ENCODE measurements around the gene TMC8. TPM values are rescaled to one million over a fixed set of nuclear protein-coding genes. Genes with fewer than 3 reads are reported as not detected.

Gene TMC8
- total RNA-seq, 4 donors from 2014 or later = 10.0 to 66.8 (median 22.5) TPM

- TF ChIP-seq POLR2A (IDR thresholded peaks at IDR 0.05) (no peak), CTCF (IDR thresholded peaks at IDR 0.05) (no peak)
- Histone ChIP-seq H3K4me1 (peaks cover 7 to 74% (median 60%) of the 10 kb centered on the region in 4 donors), H3K9me3 (no peaks in the 10 kb centered on the region), H3K4me3 (peak overlapping the region in 3 of 4 donors; percentile 59 to 97 (median 95)), H3K36me3 (peaks cover 0 to 40% (median 0%) of the 10 kb centered on the region in 3 donors), H3K27me3 (no peaks in the 10 kb centered on the region), H3K27ac (peak overlapping the region; percentile 84 to 99 (median 90))
- DNase-seq = peak in 1 of 3 donors; percentile 47
Measured at GRCh38 chr17:78125976-78126894, 4.3 kb upstream of the TMC8 start.

GRCh38 chr17:78126895-78127238, 3.7 kb upstream of the TMC8 start:
- H3K4me1 ChIP-seq = peaks cover 7 to 67% (median 61%) of the 10 kb centered on the region in 4 donors
- peak overlapping the region; percentile 84 to 99 (median 90) for H3K27ac ChIP-seq
- no peaks in the 10 kb centered on the region for H3K27me3 ChIP-seq
- DNase-seq = no peak
- peaks cover 0 to 40% (median 0%) of the 10 kb centered on the region in 3 donors for H3K36me3 ChIP-seq
- TF ChIP-seq CTCF (IDR thresholded peaks at IDR 0.05) (no peak), POLR2A (IDR thresholded peaks at IDR 0.05) (no peak)
- no peaks in the 10 kb centered on the region for H3K9me3 ChIP-seq
- peak overlapping the region; percentile 59 to 97 (median 82) for H3K4me3 ChIP-seq

DNA sequence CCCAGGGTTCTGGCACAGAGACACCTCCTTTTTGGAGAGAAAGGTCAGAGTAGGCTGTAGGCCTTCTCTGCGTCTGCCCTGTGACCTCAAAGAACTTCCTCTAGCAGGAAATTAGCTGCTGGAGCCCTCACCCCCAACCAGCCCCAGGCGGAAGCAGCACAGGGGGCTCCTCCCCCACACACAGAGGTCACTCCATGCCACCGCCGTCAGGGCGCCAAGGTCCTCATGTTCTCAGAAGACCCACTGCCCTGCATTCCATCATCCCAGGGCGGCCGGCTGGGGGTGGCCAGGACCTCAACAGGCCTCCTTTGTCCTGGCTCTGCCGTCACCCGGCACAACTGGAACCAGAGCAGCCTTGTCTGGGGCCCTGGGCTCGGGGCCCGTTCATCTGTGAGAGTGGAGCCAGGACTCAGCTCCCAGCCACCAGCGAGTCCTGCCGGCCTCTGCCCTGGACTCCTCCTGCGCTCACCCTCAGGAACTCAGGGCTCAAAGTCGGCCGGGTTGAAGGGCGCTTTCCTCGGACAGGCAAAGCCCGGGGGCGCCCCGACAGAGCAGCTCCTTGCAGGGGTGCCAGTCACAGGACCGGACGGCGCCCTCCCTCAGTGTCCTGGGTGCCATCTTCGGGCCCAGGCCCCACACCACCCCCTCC, 3.2 kb upstream of the TMC8 start:
- DNase-seq = peak; percentile 79 to 89 (median 82)
- H3K27me3 ChIP-seq = no peaks in the 10 kb centered on the region
- peak overlapping the region; percentile 59 to 97 (median 82) for H3K4me3 ChIP-seq
- H3K27ac ChIP-seq = peak overlapping the region; percentile 84 to 99 (median 90)
- H3K4me1 ChIP-seq = peaks cover 7 to 66% (median 59%) of the 10 kb centered on the region in 4 donors
- H3K9me3 ChIP-seq = no peaks in the 10 kb centered on the region
- peaks cover 0 to 36% (median 0%) of the 10 kb centered on the region in 3 donors for H3K36me3 ChIP-seq
- TF ChIP-seq CTCF (IDR thresholded peaks at IDR 0.05) = no peak
- peak; percentile 31 to 57 for TF ChIP-seq POLR2A (IDR thresholded peaks at IDR 0.05)

- Histone ChIP-seq H3K27ac (peak overlapping the region; percentile 84 to 99 (median 90)), H3K27me3 (no peaks in the 10 kb centered on the region), H3K4me3 (peak overlapping the region; percentile 59 to 97 (median 82)), H3K9me3 (no peaks in the 10 kb centered on the region), H3K4me1 (peaks cover 7 to 68% (median 60%) of the 10 kb centered on the region in 4 donors), H3K36me3 (peaks cover 0 to 29% (median 0%) of the 10 kb centered on the region in 3 donors)
- peak in 2 of 3 donors; percentile 62 to 77 for DNase-seq
- no peak for TF ChIP-seq CTCF (IDR thresholded peaks at IDR 0.05)
- peak in 1 of 2 donors; percentile 2 for TF ChIP-seq POLR2A (IDR thresholded peaks at IDR 0.05)
Measured at GRCh38 chr17:78127888-78128550, 2.6 kb upstream of the TMC8 start.

All from Peyer's patch (tissue), 4 donors.